Measurements from ENCODE around the gene NOD1.

Gene NOD1

GRCh38 chr7:30524545-30524944 is 46.0 kb upstream of the NOD1 start:
- no peak for TF ChIP-seq CTCF (conservative IDR thresholded peaks at IDR 0.05; ENCODE audit: low read depth, low read length)
- H4K20me1 ChIP-seq (ENCODE audit: insufficient read depth), result no peaks in the 10 kb centered on the region
- no peaks in the 10 kb centered on the region for H3K4me1 ChIP-seq (ENCODE audit: low read depth, poor library complexity, severe bottlenecking)
- H3K4me2 ChIP-seq, result no peak overlapping the region
- no peaks in the 10 kb centered on the region for H3K79me2 ChIP-seq (ENCODE audit: insufficient read depth, low read depth)
- no peak overlapping the region for H3K27ac ChIP-seq
- H3K36me3 ChIP-seq (ENCODE audit: insufficient read depth), result no peaks in the 10 kb centered on the region
- no peak overlapping the region for H2AFZ ChIP-seq (ENCODE audit: low read depth)
- H3K27me3 ChIP-seq (ENCODE audit: insufficient read depth, low read depth), result no peaks in the 10 kb centered on the region
- no peak overlapping the region for H3K9ac ChIP-seq
- no peak overlapping the region for H3K4me3 ChIP-seq (IDR thresholded peaks at IDR 0.05; ENCODE audit: insufficient read depth, low read depth, low read length)

GRCh38 chr7:30523466-30523865 is 44.9 kb upstream of the NOD1 start:
- H3K27me3 ChIP-seq (ENCODE audit: insufficient read depth, low read depth), result no peaks in the 10 kb centered on the region
- no peaks in the 10 kb centered on the region for H4K20me1 ChIP-seq (ENCODE audit: insufficient read depth)
- H3K4me1 ChIP-seq (ENCODE audit: low read depth, poor library complexity, severe bottlenecking), result no peaks in the 10 kb centered on the region
- no peak overlapping the region for H3K27ac ChIP-seq
- H3K79me2 ChIP-seq (ENCODE audit: insufficient read depth, low read depth), result no peaks in the 10 kb centered on the region
- TF ChIP-seq CTCF (conservative IDR thresholded peaks at IDR 0.05; ENCODE audit: low read depth, low read length), result no peak
- H2AFZ ChIP-seq (ENCODE audit: low read depth), result no peak overlapping the region
- no peaks in the 10 kb centered on the region for H3K36me3 ChIP-seq (ENCODE audit: insufficient read depth)
- H3K9ac ChIP-seq, result no peak overlapping the region
- H3K4me2 ChIP-seq, result no peak overlapping the region
- H3K4me3 ChIP-seq (IDR thresholded peaks at IDR 0.05; ENCODE audit: insufficient read depth, low read depth, low read length), result no peak overlapping the region

- no peak for TF ChIP-seq CTCF (conservative IDR thresholded peaks at IDR 0.05; ENCODE audit: low read depth, low read length)
- Histone ChIP-seq H4K20me1 (ENCODE audit: insufficient read depth) (no peaks in the 10 kb centered on the region), H3K27me3 (ENCODE audit: insufficient read depth, low read depth) (no peaks in the 10 kb centered on the region), H3K4me1 (ENCODE audit: low read depth, poor library complexity, severe bottlenecking) (no peaks in the 10 kb centered on the region), H3K36me3 (ENCODE audit: insufficient read depth) (no peaks in the 10 kb centered on the region), H3K4me3 (IDR thresholded peaks at IDR 0.05; ENCODE audit: insufficient read depth, low read depth, low read length) (no peak overlapping the region), H2AFZ (ENCODE audit: low read depth) (no peak overlapping the region), H3K27ac (no peak overlapping the region), H3K9ac (no peak overlapping the region), H3K4me2 (no peak overlapping the region), H3K79me2 (ENCODE audit: insufficient read depth, low read depth) (no peaks in the 10 kb centered on the region)
Observed at GRCh38 chr7:30522159-30522558, 43.6 kb upstream of the NOD1 start.

GRCh38 chr7:30521532-30521931 is 42.9 kb upstream of the NOD1 start:
- no peaks in the 10 kb centered on the region for H3K79me2 ChIP-seq (ENCODE audit: insufficient read depth, low read depth)
- H3K27me3 ChIP-seq (ENCODE audit: insufficient read depth, low read depth), result no peaks in the 10 kb centered on the region
- no peaks in the 10 kb centered on the region for H3K36me3 ChIP-seq (ENCODE audit: insufficient read depth)
- no peak overlapping the region for H3K4me2 ChIP-seq
- no peak overlapping the region for H3K9ac ChIP-seq
- H3K4me1 ChIP-seq (ENCODE audit: low read depth, poor library complexity, severe bottlenecking), result no peaks in the 10 kb centered on the region
- no peak overlapping the region for H3K27ac ChIP-seq
- H4K20me1 ChIP-seq (ENCODE audit: insufficient read depth), result no peaks in the 10 kb centered on the region
- H3K4me3 ChIP-seq (IDR thresholded peaks at IDR 0.05; ENCODE audit: insufficient read depth, low read depth, low read length), result no peak overlapping the region
- TF ChIP-seq CTCF (conservative IDR thresholded peaks at IDR 0.05; ENCODE audit: low read depth, low read length), result no peak
- H2AFZ ChIP-seq (ENCODE audit: low read depth), result no peak overlapping the region

- H3K27me3 ChIP-seq (ENCODE audit: insufficient read depth, low read depth), result no peaks in the 10 kb centered on the region
- no peak for TF ChIP-seq CTCF (conservative IDR thresholded peaks at IDR 0.05; ENCODE audit: low read depth, low read length)
- H3K4me1 ChIP-seq (ENCODE audit: low read depth, poor library complexity, severe bottlenecking), result no peaks in the 10 kb centered on the region
Observed at GRCh38 chr7:30519122-30519521, 40.5 kb upstream of the NOD1 start.

More at GRCh38 chr7:30519122-30519521, 40.5 kb upstream of the NOD1 start:
- no peak overlapping the region for H2AFZ ChIP-seq (ENCODE audit: low read depth)
- H3K4me2 ChIP-seq, result no peak overlapping the region
- H3K79me2 ChIP-seq (ENCODE audit: insufficient read depth, low read depth), result no peaks in the 10 kb centered on the region
- H3K9ac ChIP-seq, result no peak overlapping the region
- H3K36me3 ChIP-seq (ENCODE audit: insufficient read depth), result no peaks in the 10 kb centered on the region
- H3K27ac ChIP-seq, result no peak overlapping the region
- H4K20me1 ChIP-seq (ENCODE audit: insufficient read depth), result no peaks in the 10 kb centered on the region
- no peak overlapping the region for H3K4me3 ChIP-seq (IDR thresholded peaks at IDR 0.05; ENCODE audit: insufficient read depth, low read depth, low read length)
